ENCODE measurements around the gene P4HA3. TPM values are rescaled to one million over a fixed set of nuclear protein-coding genes. Genes with fewer than 3 reads are reported as not detected.

P4HA3 gene
- total and polyA plus RNA-seq, 9 of the 15 experiments (the other 6 are each of a cell fraction or from before 2014, with no cell fraction given): 0.01 to 0.03 TPM; not detected in 7

DNA sequence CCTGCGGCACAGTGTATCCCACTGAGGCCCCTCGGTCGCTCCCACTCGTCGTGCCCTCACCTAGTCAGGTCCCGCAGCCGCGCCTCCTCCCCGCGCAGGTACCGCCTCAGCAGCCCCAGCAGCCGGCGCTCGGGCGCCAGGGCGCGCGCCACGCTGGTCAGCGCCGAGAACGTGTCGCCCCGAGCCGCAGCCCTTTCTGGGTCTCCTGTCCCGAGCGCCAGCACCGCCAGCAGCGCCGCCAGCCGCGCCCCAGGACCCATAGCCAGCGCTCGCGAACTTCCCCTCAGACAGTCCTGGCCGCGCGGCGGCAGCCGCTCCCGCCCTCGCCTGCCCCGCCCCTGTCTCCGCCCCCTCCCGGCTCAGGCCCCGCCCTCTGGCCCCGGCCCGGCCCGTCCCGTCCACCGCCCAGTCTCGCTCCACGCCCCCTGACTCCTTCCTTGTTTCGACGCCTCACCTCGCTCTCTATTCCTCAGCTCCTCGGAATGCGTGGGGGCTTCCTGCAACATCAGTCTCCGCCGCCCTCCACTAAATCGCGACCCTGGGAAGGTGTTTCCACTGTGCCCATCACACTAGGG, at the start of gene P4HA3 (continued):
- no peak for TF ChIP-seq HNRNPL (IDR thresholded peaks at IDR 0.05; ENCODE audit: low read depth, low read length)
- TF ChIP-seq, protein P1, sequence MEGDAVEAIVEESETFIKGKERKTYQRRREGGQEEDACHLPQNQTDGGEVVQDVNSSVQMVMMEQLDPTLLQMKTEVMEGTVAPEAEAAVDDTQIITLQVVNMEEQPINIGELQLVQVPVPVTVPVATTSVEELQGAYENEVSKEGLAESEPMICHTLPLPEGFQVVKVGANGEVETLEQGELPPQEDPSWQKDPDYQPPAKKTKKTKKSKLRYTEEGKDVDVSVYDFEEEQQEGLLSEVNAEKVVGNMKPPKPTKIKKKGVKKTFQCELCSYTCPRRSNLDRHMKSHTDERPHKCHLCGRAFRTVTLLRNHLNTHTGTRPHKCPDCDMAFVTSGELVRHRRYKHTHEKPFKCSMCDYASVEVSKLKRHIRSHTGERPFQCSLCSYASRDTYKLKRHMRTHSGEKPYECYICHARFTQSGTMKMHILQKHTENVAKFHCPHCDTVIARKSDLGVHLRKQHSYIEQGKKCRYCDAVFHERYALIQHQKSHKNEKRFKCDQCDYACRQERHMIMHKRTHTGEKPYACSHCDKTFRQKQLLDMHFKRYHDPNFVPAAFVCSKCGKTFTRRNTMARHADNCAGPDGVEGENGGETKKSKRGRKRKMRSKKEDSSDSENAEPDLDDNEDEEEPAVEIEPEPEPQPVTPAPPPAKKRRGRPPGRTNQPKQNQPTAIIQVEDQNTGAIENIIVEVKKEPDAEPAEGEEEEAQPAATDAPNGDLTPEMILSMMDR (IDR thresholded peaks at IDR 0.05 in 2 of 3, conservative IDR thresholded peaks at IDR 0.05 in 1 of 3; ENCODE audit: insufficient read depth in 2 of 3, low read depth in 1 of 3, low read length in 3 of 3): peak in 2 of 3 experiments; percentile 18 to 56; a peak in 3 of 6 replicates
- TF ChIP-seq, protein P2, sequence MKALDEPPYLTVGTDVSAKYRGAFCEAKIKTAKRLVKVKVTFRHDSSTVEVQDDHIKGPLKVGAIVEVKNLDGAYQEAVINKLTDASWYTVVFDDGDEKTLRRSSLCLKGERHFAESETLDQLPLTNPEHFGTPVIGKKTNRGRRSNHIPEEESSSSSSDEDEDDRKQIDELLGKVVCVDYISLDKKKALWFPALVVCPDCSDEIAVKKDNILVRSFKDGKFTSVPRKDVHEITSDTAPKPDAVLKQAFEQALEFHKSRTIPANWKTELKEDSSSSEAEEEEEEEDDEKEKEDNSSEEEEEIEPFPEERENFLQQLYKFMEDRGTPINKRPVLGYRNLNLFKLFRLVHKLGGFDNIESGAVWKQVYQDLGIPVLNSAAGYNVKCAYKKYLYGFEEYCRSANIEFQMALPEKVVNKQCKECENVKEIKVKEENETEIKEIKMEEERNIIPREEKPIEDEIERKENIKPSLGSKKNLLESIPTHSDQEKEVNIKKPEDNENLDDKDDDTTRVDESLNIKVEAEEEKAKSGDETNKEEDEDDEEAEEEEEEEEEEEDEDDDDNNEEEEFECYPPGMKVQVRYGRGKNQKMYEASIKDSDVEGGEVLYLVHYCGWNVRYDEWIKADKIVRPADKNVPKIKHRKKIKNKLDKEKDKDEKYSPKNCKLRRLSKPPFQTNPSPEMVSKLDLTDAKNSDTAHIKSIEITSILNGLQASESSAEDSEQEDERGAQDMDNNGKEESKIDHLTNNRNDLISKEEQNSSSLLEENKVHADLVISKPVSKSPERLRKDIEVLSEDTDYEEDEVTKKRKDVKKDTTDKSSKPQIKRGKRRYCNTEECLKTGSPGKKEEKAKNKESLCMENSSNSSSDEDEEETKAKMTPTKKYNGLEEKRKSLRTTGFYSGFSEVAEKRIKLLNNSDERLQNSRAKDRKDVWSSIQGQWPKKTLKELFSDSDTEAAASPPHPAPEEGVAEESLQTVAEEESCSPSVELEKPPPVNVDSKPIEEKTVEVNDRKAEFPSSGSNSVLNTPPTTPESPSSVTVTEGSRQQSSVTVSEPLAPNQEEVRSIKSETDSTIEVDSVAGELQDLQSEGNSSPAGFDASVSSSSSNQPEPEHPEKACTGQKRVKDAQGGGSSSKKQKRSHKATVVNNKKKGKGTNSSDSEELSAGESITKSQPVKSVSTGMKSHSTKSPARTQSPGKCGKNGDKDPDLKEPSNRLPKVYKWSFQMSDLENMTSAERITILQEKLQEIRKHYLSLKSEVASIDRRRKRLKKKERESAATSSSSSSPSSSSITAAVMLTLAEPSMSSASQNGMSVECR (CRISPR knock-in tag; IDR thresholded peaks at IDR 0.05): no peak
- TF ChIP-seq SMAD4 (CRISPR knock-in tag; conservative IDR thresholded peaks at IDR 0.05): 0 out of 2 replicates have a peak, but pooled peaks have one; percentile 33
- TF ChIP-seq, protein P3, sequence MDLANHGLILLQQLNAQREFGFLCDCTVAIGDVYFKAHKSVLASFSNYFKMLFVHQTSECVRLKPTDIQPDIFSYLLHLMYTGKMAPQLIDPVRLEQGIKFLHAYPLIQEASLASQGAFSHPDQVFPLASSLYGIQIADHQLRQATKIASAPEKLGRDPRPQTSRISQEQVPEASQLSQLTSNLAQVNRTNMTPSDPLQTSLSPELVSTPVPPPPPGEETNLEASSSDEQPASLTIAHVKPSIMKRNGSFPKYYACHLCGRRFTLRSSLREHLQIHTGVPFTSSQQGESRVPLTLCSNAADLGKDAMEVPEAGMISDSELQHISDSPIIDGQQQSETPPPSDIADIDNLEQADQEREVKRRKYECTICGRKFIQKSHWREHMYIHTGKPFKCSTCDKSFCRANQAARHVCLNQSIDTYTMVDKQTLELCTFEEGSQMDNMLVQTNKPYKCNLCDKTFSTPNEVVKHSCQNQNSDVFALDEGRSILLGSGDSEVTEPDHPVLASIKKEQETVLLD (IDR thresholded peaks at IDR 0.05): no peak
- peak in 1 of 2 experiments; percentile 26; a peak in 1 of 4 replicates for TF ChIP-seq RAD21 (CRISPR knock-in tag; conservative IDR thresholded peaks at IDR 0.05 in 1 of 2, IDR thresholded peaks at IDR 0.05 in 1 of 2)
- no peak for TF ChIP-seq CBFB (CRISPR knock-in tag; IDR thresholded peaks at IDR 0.05)
- no peak for TF ChIP-seq SIN3A (IDR thresholded peaks at IDR 0.05; ENCODE audit: borderline replicate concordance in 2 of 2, control insufficient read depth in 1 of 2, low read depth in 2 of 2, low read length in 2 of 2)
- no peak for TF ChIP-seq NFXL1 (CRISPR knock-in tag; IDR thresholded peaks at IDR 0.05)
